ENCODE measurements around the gene MACROD2. TPM values are rescaled to one million over a fixed set of nuclear protein-coding genes. Genes with fewer than 3 reads are reported as not detected.

The MACROD2 gene
- total RNA-seq, 2 donors from 2014 or later: 0.95 to 4.2 TPM

- no peaks in the 10 kb centered on the region for H3K4me1 ChIP-seq (ENCODE audit: control insufficient read depth in 1 of 2, low read depth in 2 of 2)
- H3K4me3 ChIP-seq: no peak overlapping the region
- no peak for TF ChIP-seq CTCF (IDR thresholded peaks at IDR 0.05)
- H3K36me3 ChIP-seq: no peaks in the 10 kb centered on the region
- no peaks in the 10 kb centered on the region for H3K27me3 ChIP-seq (replicated peaks; ENCODE audit: insufficient read depth)
- H3K9me3 ChIP-seq: no peaks in the 10 kb centered on the region
- no peak for DNase-seq (ENCODE audit: low spot score)
- H3K27ac ChIP-seq: no peak overlapping the region
- no peak for ATAC-seq (ENCODE audit: insufficient number of reproducible peaks, low FRiP score, low read depth)
Observed at GRCh38 chr20:14494355-14494754, 499.0 kb downstream of the MACROD2 start.

GRCh38 chr20:14495066-14495465, 499.8 kb downstream of the MACROD2 start:
- Histone ChIP-seq H3K36me3 (no peaks in the 10 kb centered on the region), H3K27me3 (replicated peaks; ENCODE audit: insufficient read depth) (no peaks in the 10 kb centered on the region), H3K4me1 (ENCODE audit: control insufficient read depth in 1 of 2, low read depth in 2 of 2) (no peaks in the 10 kb centered on the region), H3K4me3 (no peak overlapping the region), H3K9me3 (no peaks in the 10 kb centered on the region), H3K27ac (no peak overlapping the region)
- no peak for TF ChIP-seq CTCF (IDR thresholded peaks at IDR 0.05)
- ATAC-seq (ENCODE audit: insufficient number of reproducible peaks, low FRiP score, low read depth): no peak
- DNase-seq (ENCODE audit: low spot score): no peak

- TF ChIP-seq CTCF (IDR thresholded peaks at IDR 0.05): no peak
- no peaks in the 10 kb centered on the region for H3K27me3 ChIP-seq (replicated peaks; ENCODE audit: insufficient read depth)
- no peak for ATAC-seq (ENCODE audit: insufficient number of reproducible peaks, low FRiP score, low read depth)
Observed at GRCh38 chr20:14497004-14497403, 501.7 kb downstream of the MACROD2 start.

GRCh38 chr20:14498772-14499171, 503.5 kb downstream of the MACROD2 start:
- DNase-seq (ENCODE audit: low spot score): no peak
- Histone ChIP-seq H3K36me3 (no peaks in the 10 kb centered on the region), H3K9me3 (no peaks in the 10 kb centered on the region), H3K4me3 (no peak overlapping the region), H3K27ac (no peak overlapping the region), H3K4me1 (ENCODE audit: control insufficient read depth in 1 of 2, low read depth in 2 of 2) (no peaks in the 10 kb centered on the region), H3K27me3 (replicated peaks; ENCODE audit: insufficient read depth) (no peaks in the 10 kb centered on the region)
- no peak for TF ChIP-seq CTCF (IDR thresholded peaks at IDR 0.05)
- no peak for ATAC-seq (ENCODE audit: insufficient number of reproducible peaks, low FRiP score, low read depth)

More at GRCh38 chr20:14497004-14497403, 501.7 kb downstream of the MACROD2 start:
- no peaks in the 10 kb centered on the region for H3K36me3 ChIP-seq
- H3K9me3 ChIP-seq: no peaks in the 10 kb centered on the region
- no peak overlapping the region for H3K27ac ChIP-seq
- H3K4me1 ChIP-seq (ENCODE audit: control insufficient read depth in 1 of 2, low read depth in 2 of 2): no peaks in the 10 kb centered on the region
- H3K4me3 ChIP-seq: no peak overlapping the region
- DNase-seq (ENCODE audit: low spot score): no peak

GRCh38 chr20:14505476-14505875, 510.2 kb downstream of the MACROD2 start:
- no peak for ATAC-seq (ENCODE audit: insufficient number of reproducible peaks, low FRiP score, low read depth)
- DNase-seq (ENCODE audit: low spot score): no peak
- Histone ChIP-seq H3K36me3 (no peaks in the 10 kb centered on the region), H3K4me1 (ENCODE audit: control insufficient read depth in 1 of 2, low read depth in 2 of 2) (no peaks in the 10 kb centered on the region), H3K27ac (no peak overlapping the region), H3K9me3 (no peaks in the 10 kb centered on the region), H3K4me3 (no peak overlapping the region), H3K27me3 (replicated peaks; ENCODE audit: insufficient read depth) (no peaks in the 10 kb centered on the region)
- no peak for TF ChIP-seq CTCF (IDR thresholded peaks at IDR 0.05)
